ENCODE measurements around the gene INTS1. TPM values are rescaled to one million over a fixed set of nuclear protein-coding genes. Genes with fewer than 3 reads are reported as not detected.

Gene INTS1
- total and polyA plus RNA-seq, 4 donors = 31.2 to 121 (median 46.0) TPM

DNA sequence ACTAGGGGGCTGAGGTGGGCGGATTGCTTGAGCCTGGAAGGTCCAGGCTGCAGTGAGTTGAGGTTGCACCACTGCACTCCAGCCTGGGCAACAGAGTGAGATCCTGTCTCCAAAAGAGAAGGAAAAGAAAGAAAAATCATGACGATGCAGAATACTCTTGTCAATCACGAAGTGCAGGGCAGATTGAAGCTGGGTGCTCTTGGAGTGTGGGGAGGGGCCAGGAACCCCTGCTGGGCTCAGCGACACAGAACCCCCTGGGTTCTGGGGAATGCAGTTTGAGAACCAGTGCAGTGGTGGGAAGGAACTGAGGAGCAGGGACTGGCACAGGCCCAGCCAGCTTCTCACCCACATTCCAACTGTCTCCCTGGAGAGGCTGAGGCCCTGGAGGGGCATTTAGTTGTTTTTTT lies 10.8 kb upstream of the INTS1 start:
- 48 to 72% methylated on average over 4 of the region's 4 CpGs for WGBS, 2 donors
- no peak overlapping the region for H3K9ac ChIP-seq (ENCODE audit: insufficient read depth in 1 of 2, low read length in 2 of 2)

GRCh38 chr7:1514407-1514806 lies 10.2 kb upstream of the INTS1 start:
- no peak overlapping the region for H3K9ac ChIP-seq (ENCODE audit: insufficient read depth in 1 of 2, low read length in 2 of 2)
- no peaks in the 10 kb centered on the region for H3K27me3 ChIP-seq (ENCODE audit: control insufficient read depth in 3 of 3, insufficient read depth in 3 of 3, low read length in 2 of 3)
- 79 to 83% methylated on average over 12 of the region's 12 CpGs for WGBS, 2 donors
- TF ChIP-seq, protein P1, sequence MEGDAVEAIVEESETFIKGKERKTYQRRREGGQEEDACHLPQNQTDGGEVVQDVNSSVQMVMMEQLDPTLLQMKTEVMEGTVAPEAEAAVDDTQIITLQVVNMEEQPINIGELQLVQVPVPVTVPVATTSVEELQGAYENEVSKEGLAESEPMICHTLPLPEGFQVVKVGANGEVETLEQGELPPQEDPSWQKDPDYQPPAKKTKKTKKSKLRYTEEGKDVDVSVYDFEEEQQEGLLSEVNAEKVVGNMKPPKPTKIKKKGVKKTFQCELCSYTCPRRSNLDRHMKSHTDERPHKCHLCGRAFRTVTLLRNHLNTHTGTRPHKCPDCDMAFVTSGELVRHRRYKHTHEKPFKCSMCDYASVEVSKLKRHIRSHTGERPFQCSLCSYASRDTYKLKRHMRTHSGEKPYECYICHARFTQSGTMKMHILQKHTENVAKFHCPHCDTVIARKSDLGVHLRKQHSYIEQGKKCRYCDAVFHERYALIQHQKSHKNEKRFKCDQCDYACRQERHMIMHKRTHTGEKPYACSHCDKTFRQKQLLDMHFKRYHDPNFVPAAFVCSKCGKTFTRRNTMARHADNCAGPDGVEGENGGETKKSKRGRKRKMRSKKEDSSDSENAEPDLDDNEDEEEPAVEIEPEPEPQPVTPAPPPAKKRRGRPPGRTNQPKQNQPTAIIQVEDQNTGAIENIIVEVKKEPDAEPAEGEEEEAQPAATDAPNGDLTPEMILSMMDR (IDR thresholded peaks at IDR 0.05; ENCODE audit: control extremely low read depth, extremely low read depth) = no peak
- DNase-seq = no peak
- H3K36me3 ChIP-seq (ENCODE audit: control insufficient read depth in 4 of 4, insufficient read depth in 4 of 4, low read length in 4 of 4) = no peaks in the 10 kb centered on the region
- no peak for ATAC-seq (ENCODE audit: insufficient read depth, low FRiP score)
- no peak overlapping the region for H3K27ac ChIP-seq (ENCODE audit: low read depth in 1 of 2, low read length in 1 of 2)
- H3K4me1 ChIP-seq (ENCODE audit: control insufficient read depth in 5 of 5, insufficient read depth in 5 of 5, low read length in 5 of 5) = peaks cover 0 to 2% (median 0%) of the 10 kb centered on the region in 5 donors
- peaks cover 0 to 5% (median 0%) of the 10 kb centered on the region in 4 donors for H3K9me3 ChIP-seq (ENCODE audit: control insufficient read depth in 4 of 4, insufficient read depth in 3 of 4, low read length in 3 of 4)
- no peak overlapping the region for H3K4me3 ChIP-seq

More for the DNA sequence above, 10.8 kb upstream of the INTS1 start:
- Histone ChIP-seq H3K4me1 (ENCODE audit: control insufficient read depth in 5 of 5, insufficient read depth in 5 of 5, low read length in 5 of 5) (peaks cover 0 to 2% (median 0%) of the 10 kb centered on the region in 5 donors), H3K4me3 (no peak overlapping the region), H3K9me3 (ENCODE audit: control insufficient read depth in 4 of 4, insufficient read depth in 3 of 4, low read length in 3 of 4) (peaks cover 0 to 5% (median 0%) of the 10 kb centered on the region in 4 donors), H3K36me3 (ENCODE audit: control insufficient read depth in 4 of 4, insufficient read depth in 4 of 4, low read length in 4 of 4) (no peaks in the 10 kb centered on the region), H3K27ac (ENCODE audit: low read depth in 1 of 2, low read length in 1 of 2) (no peak overlapping the region), H3K27me3 (ENCODE audit: control insufficient read depth in 3 of 3, insufficient read depth in 3 of 3, low read length in 2 of 3) (no peaks in the 10 kb centered on the region)
- ATAC-seq (ENCODE audit: insufficient read depth, low FRiP score) (no peak), DNase-seq (no peak)
- TF ChIP-seq, protein P1 (IDR thresholded peaks at IDR 0.05; ENCODE audit: control extremely low read depth, extremely low read depth) = no peak

GRCh38 chr7:1513657-1514095 lies 9.5 kb upstream of the INTS1 start:
- peaks cover 0 to 2% (median 0%) of the 10 kb centered on the region in 4 donors for H3K9me3 ChIP-seq (ENCODE audit: control insufficient read depth in 4 of 4, insufficient read depth in 3 of 4, low read length in 3 of 4)
- H3K4me3 ChIP-seq = no peak overlapping the region
- ATAC-seq (ENCODE audit: insufficient read depth, low FRiP score) (no peak), DNase-seq (peak in 1 of 3 donors; percentile 47)
- TF ChIP-seq, protein P1 (IDR thresholded peaks at IDR 0.05; ENCODE audit: control extremely low read depth, extremely low read depth) = no peak
- peaks cover 0 to 2% (median 0%) of the 10 kb centered on the region in 5 donors for H3K4me1 ChIP-seq (ENCODE audit: control insufficient read depth in 5 of 5, insufficient read depth in 5 of 5, low read length in 5 of 5)
- H3K27me3 ChIP-seq (ENCODE audit: control insufficient read depth in 3 of 3, insufficient read depth in 3 of 3, low read length in 2 of 3) = no peaks in the 10 kb centered on the region
- WGBS, 2 donors = 15 to 33% methylated on average over 20 of the region's 20 CpGs
- H3K36me3 ChIP-seq (ENCODE audit: control insufficient read depth in 4 of 4, insufficient read depth in 4 of 4, low read length in 4 of 4) = no peaks in the 10 kb centered on the region
- peak overlapping the region; percentile 85 to 99 for H3K27ac ChIP-seq (ENCODE audit: low read depth in 1 of 2, low read length in 1 of 2)
- H3K9ac ChIP-seq (ENCODE audit: insufficient read depth in 1 of 2, low read length in 2 of 2) = no peak overlapping the region

All from lung (tissue), 12 donors.